GM20000 (cell line): Measurements from ENCODE around the gene CNTN4.

ENCODE experiments used
- DNase-seq: peaks from one replicate; pipeline ENCODE4 v3.0.0; 2012; ENCODE audit warnings: low spot score
- CTCF ChIP-seq: IDR thresholded peaks from 2 replicates; pipeline ENCODE4 v1.5.1; 2012; ENCODE audit warnings: mild to moderate bottlenecking, control low read depth; ENCODE audit errors: extremely low read depth, missing control alignments

Gene CNTN4

GRCh38 chr3:2783261-2783660 is 684.6 kb downstream of the CNTN4 start:
- no peak for TF ChIP-seq CTCF

GRCh38 chr3:2784627-2785026 is 686.0 kb downstream of the CNTN4 start:
- DNase-seq = no peak
- TF ChIP-seq CTCF = no peak

More at GRCh38 chr3:2783261-2783660, 684.6 kb downstream of the CNTN4 start:
- no peak for DNase-seq

GRCh38 chr3:2790266-2790815 is 691.7 kb downstream of the CNTN4 start:
- TF ChIP-seq CTCF = no peak
- DNase-seq = no peak

GRCh38 chr3:2792432-2792831 is 693.8 kb downstream of the CNTN4 start:
- no peak for TF ChIP-seq CTCF
- DNase-seq = no peak

- no peak for DNase-seq
- TF ChIP-seq CTCF = no peak
These were observed 695.3 kb downstream of the CNTN4 start for GRCh38 chr3:2793987-2794386.

GRCh38 chr3:2802429-2802828 is 703.8 kb downstream of the CNTN4 start:
- no peak for DNase-seq

GRCh38 chr3:2807514-2807913 is 708.8 kb downstream of the CNTN4 start:
- no peak for DNase-seq
- TF ChIP-seq CTCF = no peak

More at GRCh38 chr3:2802429-2802828, 703.8 kb downstream of the CNTN4 start:
- TF ChIP-seq CTCF = no peak
